ENCODE data around the gene CPT1B. TPM values are rescaled to one million over a fixed set of nuclear protein-coding genes. Genes with fewer than 3 reads are reported as not detected.
"Not testable (repeated sequence)": the region's sequence is repeated elsewhere in the genome, so short reads cannot be mapped to it uniquely, and the experiment has no call there.

The CPT1B gene
- total RNA-seq, 1 experiment from 2014 or later, result 3.4 TPM

DNA sequence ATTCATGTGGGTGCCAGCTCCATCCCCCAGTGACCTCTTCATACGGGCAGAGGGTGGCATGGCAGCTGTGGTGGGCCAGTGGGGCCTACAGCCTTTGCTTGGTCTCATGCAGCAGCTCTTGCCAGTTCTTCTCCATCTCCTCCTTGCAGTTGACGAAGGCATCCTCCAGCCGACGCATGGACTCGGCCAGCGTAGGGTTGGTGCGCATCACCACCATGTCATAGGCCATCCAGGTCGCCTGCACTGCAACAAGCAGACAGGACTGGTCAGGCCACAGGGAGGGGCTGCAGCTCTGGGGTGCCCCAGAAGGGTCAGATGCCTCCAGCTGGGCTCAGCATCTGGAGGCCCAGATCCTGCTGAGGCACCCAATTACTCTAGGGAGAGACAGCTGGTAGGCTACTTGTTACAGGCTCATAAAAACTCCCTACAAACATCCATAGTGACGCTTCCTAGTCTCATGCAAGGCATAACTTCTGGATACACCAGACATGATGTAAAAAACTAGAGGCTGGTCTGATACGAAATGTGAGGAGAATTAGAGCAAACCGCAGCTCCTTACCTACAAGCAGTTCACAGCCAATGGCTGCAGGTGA is 27.0 kb downstream of the CPT1B start:
- in situ Hi-C loops (cut with HindIII; ENCODE audit: low sequenced_read_pairs), result no loop called here
- no peak for DNase-seq (ENCODE audit: low spot score)

DNA sequence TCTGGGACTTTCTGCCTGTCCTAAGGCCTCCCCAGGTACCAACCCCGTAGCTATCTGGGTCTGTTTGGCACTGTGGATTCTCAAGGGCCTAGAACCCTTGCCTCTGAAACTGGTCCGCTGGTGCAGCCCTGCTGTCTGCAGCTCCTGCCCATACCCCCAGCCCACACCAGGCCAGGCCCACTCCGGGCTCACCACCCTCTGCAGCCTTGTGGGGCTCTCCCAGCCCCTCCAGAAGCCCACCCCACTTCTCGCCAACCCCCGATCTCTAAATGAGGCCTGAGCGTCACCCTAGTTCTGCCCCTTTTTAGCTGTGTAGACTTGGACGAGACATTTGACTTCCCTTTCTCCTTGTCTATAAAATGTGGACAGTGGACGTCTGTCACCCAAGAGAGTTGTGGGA is 27.8 kb downstream of the CPT1B start:
- in situ Hi-C loops (cut with HindIII; ENCODE audit: low sequenced_read_pairs), result no loop called here
- no peak for DNase-seq (ENCODE audit: low spot score)

DNA sequence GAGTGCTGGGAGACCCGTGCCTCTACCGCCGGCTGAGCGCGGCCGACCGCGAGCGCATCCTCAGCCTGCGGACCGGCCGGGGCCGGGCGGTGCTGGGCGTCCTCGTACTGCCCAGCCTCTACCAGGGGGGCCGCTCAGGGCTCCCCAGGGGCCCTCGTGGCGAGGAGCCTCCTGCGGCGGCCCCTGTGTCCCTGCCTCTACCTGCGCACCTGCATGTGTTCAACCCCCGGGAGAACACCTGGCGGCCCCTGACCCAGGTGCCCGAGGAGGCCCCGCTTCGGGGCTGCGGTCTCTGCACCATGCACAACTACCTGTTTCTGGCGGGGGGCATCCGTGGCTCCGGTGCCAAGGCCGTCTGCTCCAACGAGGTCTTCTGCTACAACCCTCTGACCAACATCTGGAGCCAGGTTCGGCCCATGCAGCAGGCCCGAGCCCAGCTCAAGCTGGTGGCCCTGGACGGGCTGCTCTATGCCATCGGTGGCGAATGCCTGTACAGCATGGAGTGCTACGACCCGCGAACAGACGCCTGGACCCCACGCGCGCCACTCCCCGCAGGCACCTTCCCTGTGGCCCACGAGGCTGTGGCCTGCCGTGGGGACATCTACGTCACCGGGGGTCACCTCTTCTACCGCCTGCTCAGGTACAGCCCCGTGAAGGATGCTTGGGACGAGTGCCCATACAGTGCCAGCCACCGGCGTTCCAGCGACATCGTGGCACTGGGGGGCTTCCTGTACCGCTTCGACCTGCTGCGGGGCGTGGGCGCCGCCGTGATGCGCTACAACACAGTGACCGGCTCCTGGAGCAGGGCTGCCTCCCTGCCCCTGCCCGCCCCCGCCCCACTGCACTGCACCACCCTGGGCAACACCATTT is 29.1 kb downstream of the CPT1B start:
- DNase-seq (ENCODE audit: low spot score), result no peak

DNA sequence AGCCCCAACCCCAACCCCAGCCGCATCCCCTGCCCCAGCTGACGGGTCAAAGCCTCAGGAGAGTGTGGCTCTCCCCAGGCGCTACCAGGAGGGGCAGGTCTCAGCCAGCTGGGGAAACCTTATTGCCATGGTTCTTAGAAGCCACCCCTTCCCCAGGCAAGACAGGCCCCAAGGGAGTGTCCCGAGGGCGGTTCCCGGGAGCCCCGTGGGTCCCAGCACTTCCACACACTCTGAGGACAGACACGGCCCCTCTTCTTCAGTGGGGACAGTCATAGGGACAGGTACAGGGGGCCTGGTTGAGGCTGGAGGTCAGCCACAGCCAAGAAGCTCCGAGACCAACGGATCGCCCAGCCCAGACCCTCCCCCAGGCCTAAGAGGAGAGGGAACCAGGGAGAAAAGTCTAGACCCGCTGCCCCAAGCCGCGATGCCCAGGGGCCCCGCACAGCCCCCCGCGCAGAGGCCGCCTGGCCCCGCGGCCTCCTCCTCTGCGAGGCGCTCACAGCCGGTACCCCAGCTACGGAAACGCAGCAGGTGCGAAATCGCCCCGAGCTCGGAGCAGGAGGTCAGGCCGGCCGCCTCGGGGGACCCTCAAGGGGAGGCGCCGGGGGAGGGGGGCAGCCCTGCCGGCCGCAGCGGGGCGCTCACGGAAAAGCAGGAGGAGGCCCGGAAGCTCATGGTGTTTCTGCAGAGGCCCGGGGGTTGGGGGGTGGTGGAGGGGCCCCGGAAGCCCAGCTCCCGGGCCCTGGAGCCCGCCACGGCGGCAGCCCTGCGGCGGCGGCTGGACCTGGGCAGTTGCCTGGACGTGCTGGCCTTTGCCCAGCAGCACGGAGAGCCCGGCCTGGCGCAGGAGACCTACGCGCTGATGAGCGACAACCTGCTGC is 29.9 kb downstream of the CPT1B start:
- DNase-seq (ENCODE audit: low spot score), result no peak
- in situ Hi-C loops (cut with HindIII; ENCODE audit: low sequenced_read_pairs), result no loop called here

More for the DNA sequence above, 29.1 kb downstream of the CPT1B start:
- in situ Hi-C loops (cut with HindIII; ENCODE audit: low sequenced_read_pairs), result no loop called here

DNA sequence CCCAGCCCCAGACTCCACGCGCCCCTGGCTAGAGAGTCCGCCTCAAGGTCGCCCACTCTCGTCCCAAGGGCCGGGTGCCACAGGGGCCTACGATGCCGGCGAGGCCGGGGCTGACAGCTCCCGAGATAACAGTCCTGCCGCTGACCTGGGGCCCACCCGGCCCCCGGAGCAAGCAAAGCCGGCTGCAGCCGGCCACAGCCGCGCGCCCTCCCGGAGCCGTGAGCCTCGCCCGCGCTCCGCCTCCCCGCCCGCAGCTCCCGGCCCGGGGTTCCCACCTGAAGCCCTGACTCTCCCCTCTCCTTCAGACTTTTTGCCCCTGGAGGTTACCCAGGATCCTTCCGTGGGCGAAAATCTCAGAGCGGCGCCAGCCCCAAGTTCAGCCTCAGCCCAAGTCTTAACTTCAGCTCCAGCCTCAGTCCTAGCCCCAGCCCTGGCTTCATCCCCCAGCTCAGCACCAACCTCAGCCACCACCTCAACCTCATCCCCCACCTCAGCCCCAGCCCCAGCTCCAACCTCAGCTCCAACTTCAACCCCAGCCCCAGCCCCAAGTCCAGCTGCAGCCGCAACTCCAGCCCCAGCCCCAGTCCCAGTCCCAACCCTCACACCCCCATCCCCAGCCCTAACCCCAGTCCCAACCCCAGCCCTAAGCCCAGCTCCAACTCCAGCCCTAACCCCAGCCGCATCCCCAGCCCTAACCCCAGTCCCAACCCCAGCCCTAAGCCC is 30.8 kb downstream of the CPT1B start:
- in situ Hi-C loops (cut with HindIII; ENCODE audit: low sequenced_read_pairs), result no loop called here
- no peak for DNase-seq (ENCODE audit: low spot score)

DNA sequence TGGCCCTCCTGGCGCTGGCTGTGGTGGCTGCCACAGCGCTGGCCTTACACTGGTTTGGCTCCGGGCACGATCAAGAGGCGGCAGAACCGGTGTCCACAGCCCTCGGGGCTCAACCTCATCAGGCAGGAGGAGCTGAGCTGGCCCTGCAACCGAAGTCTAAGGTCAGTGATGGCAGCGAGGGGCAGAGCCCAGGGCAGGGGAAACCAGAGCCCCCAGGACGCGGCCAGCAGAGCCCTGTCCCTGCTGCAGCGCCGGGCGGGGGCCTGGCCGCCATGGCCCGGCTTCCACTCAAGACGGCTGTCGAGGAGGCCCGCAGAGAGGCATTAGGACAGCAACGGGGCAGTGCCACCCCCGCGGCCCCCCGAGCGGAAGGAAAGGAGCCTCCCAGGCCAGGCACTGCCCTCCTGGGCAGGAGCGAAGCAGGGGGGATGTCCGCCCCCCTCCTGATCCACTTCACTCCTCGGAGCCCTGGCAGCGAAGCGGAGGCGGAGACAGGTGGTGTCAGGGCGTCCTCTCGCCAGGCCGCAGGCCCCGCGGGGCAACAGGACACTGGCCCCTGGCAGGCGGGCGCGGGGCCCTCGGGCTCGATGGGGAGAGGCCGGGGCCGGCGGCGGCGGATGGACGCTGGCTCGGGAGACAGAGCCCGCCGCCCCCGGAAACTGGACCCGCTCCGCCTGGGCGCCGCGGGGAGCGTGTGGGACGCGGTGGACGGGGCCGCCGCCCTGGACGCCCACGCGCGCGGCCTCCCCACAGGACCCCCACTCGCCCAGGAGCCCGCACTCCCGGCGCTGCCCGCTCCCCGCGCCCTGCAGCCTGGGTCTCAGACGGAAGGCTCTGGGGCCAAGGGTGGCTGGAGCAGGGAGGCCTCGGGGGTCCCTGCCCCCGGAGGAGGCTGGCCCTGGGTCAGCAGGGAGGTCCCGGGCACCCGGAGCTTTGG is 31.6 kb downstream of the CPT1B start:
- no peak for DNase-seq (ENCODE audit: low spot score)
- in situ Hi-C loops (cut with HindIII; ENCODE audit: low sequenced_read_pairs), result no loop called here

DNA sequence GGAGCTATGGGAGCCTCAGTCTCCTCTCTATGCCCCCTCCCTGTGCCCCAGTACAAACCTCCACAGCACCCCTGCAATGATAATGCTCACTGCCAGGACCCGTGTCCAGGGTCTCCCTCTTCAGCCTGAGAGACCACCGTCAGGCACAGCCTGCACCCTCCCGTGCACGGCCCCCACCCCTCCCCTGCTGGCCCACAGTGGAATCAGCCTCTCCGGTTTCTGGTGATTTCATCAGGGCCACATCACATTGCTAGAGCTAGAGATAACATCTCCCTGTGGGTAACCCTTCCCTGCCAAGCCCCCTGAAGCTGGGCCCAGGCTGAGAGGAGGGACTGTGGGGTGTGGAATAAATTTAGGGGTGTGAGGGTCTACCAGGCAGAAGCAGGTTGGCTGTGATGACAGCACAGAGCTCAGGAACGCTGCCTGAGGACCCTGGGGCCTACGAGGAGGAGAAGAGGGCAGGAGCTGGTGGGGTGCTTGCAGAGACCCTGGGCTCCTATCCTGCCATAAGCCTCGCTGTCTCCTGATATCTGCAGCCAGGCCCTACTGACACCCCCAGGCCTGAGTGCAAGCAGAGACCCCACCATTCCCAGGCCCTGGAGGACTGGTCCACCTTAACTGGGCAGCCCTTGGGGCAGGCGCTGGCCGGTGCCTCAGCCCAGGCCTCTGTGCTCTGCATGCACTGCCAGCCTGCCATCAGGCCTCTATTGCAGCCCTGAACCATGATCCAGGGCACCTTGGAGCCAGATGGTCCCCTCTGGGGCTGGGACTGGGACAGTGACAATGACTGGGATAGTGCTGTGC is 32.5 kb downstream of the CPT1B start, which contains the start of gene KLHDC7B:
Gene KLHDC7B (plus strand): TSS at position 378 of the 804 bp plus-strand sequence. CDS start 345 bp downstream, at position 723.
- in situ Hi-C loops (cut with HindIII; ENCODE audit: low sequenced_read_pairs), result no loop called here

DNA sequence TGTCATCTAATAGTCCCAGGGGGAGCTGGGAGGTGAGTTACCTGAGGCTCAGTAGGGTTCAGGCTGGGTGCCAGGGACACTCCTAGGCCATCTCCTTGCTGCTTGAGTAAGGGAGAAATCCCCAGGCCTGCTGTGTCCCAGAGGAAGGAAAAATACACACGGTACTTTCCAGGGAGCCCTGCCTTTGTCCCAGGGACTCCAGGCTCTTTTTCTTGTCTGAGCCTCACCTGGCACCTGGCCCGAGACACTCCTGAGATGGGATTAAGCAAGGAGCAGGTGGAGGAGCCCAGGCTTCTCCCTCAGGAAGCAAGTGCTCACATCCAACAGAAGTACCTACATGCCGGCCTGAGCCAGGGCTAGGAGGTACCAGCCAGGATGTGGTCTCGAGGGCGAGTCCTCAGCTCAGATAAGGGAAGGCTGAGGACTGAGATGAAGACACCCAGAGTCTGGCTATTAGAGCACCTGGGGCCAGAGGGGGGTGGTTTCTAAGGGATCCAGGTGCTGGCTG is 33.4 kb downstream of the CPT1B start:
- peak; percentile 32 for DNase-seq (ENCODE audit: low spot score)
- in situ Hi-C loops (cut with HindIII; ENCODE audit: low sequenced_read_pairs), result no loop called here

More for the DNA sequence above, 32.5 kb downstream of the CPT1B start, which contains the start of gene KLHDC7B:
- DNase-seq (ENCODE audit: low spot score), result no peak

DNA sequence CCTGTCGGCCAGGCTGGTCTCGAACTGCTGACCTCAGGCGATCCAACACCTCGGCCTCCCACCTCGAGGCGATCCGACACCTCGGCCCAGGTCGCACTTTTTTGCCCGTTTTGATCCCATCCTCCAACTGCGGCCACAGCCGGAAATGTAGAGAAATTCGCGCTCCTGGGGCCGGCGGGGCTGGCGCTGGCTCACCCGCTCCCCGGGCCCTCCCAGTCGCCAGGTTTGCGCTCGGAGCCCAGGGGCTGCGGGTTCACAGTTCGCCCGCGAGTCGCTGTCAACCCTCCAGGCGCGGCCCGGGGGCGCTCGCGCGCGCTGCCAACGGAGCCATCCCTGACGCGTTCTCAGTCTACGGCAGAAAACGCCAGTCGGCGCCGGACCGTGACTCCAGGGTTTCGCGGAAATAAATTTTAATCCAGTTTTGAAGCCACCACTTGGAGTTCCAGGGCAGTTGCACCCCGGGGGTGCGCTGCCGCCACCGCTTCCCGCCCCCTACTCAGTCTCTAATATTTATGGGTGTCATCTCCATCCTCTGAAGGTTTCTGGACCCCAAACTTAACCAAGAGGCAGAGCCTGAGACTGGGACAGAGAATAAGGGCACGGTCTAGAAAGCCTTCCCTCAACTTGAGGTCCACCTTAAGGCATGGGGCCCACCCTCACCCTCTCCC is 34.0 kb downstream of the CPT1B start:
- DNase-seq (ENCODE audit: low spot score), result peak; percentile 48
- in situ Hi-C loops (cut with HindIII; ENCODE audit: low sequenced_read_pairs), result no loop called here

DNA sequence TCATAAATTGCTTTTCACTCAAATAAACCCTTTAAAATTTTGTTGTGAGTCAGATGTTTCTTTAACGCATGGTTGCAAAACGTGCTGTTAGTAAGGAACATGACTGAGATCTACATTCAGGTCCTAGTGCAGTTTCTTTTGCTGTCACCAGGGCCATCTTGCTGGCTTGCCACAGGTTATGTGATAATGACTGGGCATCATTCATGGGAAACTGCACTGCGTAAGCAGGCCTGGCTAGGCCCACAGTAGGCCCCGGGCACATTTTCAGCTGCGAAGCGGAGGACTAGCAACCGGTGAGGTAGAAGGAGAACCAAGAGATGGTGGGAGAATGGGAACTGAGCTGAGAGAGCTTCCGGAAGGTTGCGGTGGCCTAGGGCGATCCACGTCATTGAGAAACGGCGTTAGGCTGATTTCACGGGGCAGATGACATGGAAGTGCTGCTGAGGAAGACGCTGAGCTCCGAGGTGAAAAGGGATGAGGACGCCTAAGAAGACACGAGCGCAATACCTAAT is 35.8 kb downstream of the CPT1B start:
- DNase-seq (ENCODE audit: low spot score), result no peak
- in situ Hi-C loops (cut with HindIII; ENCODE audit: low sequenced_read_pairs), result no loop called here

DNA sequence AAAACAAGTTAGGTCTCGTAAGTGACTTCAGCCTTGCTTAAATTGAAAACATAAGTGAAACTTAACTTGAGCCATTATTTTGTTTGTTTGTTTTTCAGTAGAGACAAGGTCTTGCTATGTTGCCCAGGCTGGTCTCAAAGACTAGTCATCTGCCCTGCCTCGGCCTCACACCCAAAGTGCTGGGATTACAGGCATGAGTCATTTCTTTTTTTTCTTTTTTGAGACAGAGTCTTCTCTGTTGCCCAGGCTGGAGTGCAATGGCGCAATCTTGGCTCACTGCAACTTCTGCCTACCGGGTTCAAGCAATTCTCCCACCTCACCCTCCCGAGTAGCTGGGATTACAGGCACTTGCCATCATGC is 36.6 kb downstream of the CPT1B start:
- DNase-seq (ENCODE audit: low spot score); in situ Hi-C loops (cut with HindIII; ENCODE audit: low sequenced_read_pairs): not testable (repeated sequence)

DNA sequence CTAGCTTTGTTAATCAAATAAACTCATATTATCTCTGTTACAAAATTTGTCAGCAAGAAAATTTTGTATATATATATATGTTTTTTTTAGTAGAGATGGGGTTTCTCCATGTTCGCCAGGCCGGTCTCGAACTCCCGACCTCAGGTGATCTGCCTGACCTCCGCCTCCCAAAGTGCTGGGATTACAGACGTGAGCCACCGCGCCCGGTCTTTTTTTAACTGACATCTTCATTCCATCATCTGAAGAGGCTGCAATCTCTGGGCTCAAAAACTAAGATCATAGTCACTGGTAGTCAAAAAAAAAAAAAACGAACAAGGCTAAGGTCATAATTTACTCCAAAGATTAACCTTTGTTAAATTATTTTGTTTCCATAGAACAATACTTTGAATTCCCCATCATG is 37.8 kb downstream of the CPT1B start:
- in situ Hi-C loops (cut with HindIII; ENCODE audit: low sequenced_read_pairs), result no loop called here
- no peak for DNase-seq (ENCODE audit: low spot score)

DNA sequence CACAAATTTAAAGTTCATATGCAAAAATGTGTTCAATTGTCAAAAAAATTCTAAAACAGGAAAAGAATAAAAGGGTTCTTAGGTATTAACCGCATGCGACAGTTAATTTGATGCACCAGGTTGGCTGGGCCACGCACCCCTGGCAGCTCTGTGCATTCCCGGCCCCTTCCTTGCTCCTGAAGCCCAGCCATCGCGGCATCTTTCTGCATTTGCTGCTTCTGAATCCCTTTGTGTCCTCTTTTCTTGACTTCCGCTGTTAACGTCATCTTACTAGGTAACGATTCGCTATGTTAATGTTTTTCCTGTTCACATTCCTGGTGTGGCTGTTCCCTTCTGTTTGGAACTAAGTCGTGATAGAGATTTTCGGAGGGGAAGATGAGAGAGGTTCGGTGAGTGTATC is 40.5 kb downstream of the CPT1B start:
- in situ Hi-C loops (cut with HindIII; ENCODE audit: low sequenced_read_pairs), result no loop called here
- no peak for DNase-seq (ENCODE audit: low spot score)

DNA sequence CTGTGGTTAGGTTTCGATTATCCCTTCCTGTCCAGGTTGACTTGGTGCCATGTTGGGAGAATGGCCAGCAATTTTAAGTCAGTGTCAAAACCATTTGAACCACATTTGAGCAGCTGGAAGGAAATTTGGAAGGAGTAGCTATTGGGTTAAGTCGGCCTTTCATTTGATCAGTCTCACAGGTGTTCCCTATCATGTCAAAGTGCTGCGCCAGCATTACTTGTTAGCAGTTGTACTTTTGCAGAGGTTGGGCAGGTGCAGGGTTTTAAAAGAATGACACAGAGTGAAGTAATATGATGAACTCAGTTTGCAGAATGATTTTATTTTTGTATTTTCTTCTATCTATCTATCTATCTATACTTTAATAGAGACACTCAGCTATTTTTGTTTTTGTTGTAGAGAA is 42.0 kb downstream of the CPT1B start:
- in situ Hi-C loops (cut with HindIII; ENCODE audit: low sequenced_read_pairs), result no loop called here
- no peak for DNase-seq (ENCODE audit: low spot score)

DNA sequence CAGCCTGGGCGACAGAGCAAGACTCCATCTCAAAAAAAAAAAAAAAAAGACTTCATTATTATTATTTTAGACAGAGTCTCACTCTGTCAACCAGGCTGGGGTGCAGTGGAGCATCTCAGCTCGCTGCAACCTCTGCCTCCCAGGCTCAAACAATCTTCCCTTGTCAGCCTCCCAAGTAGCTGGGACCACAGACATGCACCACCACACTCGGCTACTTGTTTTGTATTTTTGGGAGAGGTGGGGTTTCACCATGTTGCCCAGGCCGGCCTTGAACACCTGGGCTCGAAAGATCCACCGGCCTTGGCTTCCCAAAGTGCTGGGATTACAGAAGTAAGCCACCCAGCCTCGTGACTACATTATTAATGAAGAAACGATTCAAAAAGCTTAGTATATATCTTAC is 43.1 kb downstream of the CPT1B start:
- no peak for DNase-seq (ENCODE audit: low spot score)
- in situ Hi-C loops (cut with HindIII; ENCODE audit: low sequenced_read_pairs), result no loop called here

Measured in G401 (cell line).